ENCODE results near the gene SPSB4.

The SPSB4 gene

DNA sequence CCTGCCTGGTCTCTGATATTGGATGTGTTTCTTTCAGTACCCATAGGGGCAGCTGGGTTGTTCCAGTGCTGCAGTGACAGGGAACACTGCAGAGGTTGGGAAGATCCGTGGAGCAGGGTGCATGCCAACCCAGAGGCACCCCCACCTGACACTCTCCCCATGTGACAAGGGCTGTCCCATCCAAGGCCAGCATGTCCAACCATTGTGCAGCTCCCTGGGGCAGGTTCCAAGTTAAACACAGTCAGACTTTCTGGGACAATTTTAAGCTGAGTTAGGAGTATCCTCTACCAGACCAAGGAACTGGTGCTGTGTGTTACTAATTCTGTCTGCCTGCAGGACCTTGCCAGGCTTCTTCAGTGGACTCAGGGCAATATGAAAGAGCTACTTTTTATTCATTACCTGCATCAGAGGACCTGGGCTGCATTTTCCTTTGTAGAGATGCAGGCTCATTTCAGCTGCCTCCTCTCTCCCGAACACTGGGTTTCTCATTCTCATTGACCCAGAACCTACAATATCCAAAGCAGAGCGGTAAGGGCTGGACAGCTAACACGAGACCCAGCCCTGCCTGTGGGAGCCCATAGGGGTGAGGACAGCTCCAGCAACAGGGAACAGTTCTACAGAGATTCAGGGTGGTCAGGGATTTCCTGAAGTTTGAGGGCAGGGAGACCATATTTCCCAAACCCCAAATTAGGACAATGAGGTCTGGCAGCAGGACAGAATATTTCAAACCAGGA is 72.7 kb downstream of the SPSB4 start:
- no peak for DNase-seq

DNA sequence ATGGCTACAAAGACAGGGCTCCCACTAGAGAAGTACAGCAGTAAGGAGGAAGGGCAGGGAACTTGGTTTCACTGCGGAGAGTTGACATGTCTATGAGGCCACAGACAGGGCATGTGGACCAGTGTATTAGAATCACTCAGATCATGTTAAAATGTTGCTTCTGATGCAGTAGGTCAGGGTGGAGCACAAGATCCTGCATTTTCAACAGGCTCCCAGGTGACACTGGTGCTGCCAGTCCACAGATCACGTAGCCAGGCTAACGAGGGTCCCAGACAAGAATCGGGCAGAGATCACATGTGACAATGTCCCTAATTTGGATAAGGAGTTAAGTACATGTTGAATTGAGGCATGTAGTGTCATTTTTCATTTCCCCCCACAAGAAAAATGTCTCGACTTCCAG is 73.6 kb downstream of the SPSB4 start:
- no peak for DNase-seq

DNA sequence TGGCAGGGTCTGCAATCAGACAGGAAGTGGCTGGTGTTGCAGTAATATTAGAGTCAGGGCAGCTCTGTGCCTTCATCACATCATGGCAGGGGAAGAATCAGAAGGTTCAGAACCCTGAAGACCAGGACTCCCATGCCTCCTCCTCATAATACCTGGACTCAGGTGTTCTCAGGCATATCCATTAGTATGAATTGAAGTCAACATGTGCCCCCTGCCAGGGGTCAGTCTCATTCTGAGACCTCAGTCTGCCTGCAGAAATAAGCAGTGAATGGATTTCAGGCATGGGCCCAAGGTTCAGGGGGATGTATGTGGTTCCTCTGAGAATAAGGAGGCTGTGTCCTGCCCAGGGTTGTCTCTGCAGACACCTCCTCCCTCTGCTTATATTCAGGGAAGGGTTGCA is 74.2 kb downstream of the SPSB4 start:
- no peak for DNase-seq

DNA sequence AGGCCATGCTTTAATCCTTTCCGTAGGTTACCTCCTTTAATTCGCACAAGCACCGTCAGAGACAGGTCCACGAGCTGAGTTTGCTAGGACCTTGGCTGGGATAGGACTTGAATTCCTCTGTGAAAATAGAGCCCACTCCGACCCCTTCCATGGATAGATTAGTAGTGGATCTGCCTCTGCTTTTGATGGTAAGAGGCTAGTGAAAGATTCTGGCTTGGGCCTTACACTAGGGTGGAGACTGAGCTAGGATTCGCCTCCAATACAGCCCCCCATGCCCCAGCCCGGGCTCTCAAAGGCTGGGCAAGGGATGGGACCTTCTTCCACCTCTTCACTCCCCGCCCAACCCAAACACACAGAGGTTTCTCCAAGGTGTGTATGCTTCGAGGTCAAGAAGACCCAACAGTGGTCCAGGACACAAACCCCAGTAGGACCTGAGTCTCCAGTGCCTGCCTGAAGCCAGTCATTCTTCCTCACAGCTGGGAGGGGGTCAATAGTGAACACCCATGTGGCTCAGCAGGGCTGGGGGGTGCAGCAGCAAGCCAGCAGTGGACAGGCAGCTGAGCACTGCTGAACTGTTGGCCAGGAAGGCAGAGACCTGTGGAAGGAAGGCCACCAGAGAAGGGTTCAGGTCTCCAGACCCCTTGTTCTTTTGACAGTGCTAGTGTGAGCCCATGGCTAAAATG is 75.7 kb downstream of the SPSB4 start:
- DNase-seq = no peak

DNA sequence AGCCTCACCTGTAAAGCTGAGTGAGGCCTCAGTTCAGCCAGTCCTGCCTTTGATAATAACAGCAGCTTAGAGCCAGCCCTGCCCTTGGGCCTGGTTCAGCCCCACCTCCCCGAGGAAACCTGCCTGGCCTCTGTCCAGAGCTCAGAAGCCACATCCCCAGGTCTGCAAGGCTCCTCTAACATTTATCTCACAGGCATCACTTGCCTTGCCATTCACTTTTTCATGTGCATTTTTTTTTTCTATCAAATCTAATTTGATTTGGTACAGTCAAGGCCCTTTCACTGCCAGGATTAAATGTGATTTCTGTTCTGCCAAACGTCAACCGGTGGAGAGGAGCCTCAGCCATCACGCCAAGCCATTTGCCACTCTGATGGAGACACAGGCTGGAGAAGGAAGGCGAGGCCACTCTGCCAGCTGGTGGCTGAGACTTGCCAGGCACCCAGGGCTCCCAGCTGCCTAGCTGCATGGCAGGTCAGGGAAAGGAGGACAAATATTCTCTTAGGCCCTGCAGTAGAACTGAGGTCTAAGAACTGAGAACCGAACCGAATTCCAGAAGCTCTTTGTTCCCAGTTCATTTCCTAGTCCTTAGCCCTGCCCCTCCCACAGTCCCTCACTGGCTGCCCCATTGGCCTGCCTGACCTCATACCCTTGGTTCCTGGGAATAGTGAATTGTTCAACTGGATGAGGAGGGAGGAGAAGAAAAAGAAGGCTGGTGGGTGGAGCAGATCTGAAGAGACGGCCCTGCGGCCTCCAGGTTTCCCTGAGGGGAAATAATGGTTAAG is 76.4 kb downstream of the SPSB4 start:
- DNase-seq = no peak

DNA sequence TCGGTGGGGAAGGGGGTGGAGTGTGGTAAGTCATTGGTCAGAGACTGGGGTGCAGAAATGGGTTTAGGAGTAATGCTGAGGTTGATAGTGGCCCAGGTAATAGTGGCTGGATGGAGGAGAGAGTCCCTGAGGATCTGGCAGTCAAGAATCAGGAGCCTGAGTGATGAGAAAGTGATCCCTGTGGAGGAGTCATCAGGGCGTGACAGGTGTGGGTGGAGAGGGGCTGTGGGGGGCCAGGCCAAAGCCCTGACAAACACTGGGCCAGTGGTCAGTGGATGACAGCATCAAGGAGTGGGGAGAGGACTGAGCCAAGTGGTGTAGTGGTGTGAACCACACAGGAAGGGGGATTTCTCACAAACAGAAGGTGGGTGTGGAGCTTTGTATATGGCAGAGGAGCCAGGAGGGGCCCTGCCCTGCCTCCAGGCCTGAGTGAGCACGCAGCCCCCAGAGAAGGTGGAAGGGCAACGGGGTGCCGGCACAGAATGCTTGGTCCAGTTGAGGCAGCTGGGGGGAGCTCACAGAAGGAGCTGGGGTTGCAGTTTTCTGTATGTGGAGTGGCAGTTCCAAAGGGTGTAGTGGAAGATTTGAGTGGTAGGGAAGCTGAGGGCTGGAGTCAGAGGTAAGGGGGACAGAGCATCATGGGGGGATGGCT is 77.1 kb downstream of the SPSB4 start:
- no peak for DNase-seq

DNA sequence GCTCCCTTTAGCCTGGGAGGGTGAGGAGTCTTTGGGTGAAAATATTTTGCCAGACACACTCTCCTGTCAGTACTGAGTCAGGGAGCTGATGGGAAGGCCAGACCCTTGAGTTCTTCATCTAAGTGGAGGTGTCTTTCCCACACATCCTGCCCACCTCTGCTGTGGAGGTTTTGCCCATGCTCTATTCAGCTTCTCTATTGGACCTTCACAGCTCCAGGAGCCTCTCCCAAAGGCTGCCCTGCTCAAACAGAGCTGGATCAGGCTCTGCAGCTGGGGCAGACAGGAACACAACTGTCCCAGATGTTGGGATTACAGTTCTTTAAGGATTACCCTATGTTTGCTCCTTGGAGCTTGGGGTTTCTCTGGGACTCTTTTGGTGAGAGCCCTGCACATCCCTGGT is 77.9 kb downstream of the SPSB4 start:
- DNase-seq = no peak

DNA sequence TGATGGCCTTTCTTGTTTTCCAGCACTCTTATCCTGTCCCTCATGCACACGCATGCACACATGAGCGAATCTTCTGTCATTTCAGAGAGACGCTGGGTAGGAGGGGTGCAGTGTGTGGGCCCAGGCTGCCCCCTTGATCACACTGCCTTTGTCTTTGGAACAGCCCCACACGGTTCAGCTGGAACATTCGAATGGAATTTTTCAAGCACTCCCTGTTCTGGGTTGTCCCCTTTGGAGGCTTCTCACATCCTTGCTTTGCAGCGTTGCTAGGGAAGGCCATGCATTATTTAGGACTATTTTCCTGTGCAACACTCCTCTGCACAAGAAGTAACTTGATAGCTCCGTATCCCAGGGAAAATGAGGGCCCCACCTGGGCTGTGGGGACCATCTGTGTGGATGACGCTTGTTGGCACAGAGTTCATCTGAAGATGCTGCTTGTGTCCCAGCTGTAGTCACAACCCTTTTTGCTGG is 78.4 kb downstream of the SPSB4 start:
- DNase-seq = no peak

DNA sequence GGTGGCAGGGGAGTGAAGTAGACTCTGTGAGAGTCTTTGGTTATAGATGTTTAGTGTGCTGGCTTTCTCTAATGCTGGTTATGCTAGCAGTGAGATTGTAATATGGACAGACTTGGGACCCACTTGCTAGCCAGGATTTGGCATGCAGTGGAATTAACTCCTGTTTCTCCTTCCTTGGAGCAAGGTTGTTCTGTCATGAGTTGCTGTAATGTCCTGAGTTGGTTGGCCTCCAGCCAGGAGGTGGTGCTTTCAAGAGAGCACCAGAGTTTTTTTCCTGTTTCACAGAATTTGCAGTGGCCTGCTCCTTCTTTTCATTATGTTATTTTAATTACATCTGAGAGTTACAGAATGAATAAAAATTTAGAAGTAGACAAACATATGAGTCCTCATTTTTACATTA is 92.4 kb downstream of the SPSB4 start:
- DNase-seq = no peak

DNA sequence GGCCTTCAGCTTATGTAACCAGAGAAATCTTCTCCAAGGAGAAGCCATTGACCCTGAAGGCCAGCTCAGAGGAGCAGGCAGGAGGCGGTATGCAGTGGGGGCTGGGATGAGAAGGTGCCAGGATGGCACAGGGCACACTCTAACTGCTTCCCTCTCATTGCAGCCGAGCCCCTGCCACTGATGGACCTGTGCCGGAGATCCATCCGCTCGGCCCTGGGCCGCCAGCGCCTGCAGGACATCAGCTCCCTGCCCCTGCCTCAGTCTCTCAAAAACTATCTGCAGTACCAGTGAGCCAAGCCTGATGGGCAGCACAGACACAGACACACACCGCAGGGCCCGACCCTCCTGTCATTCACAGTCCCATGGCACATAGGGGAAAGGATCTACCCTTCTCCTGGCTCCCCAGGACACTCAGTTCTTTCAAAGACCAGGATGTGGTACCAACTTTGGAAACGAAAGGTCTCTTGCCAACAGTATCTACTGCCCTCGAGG is 95.9 kb downstream of the SPSB4 start:
- DNase-seq = no peak

DNA sequence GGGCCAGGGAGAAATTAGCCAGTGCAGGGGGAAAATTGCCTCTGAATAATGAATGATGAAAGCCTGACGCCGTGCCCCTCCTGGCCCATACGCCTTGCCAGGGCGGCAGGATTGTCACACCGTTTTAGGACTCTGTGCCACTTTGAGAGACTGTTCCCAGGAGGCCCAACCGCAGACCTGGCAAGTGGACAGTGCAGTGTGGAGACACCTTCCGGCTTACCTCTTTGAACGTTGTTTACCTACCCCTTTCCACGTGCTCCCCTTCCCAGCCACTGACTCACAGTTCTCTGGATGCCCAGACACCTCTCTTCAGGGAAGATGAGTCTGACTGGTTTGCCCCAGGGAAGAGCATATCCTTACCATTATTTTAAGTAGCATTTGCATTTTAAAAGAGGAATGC is 96.5 kb downstream of the SPSB4 start:
- no peak for DNase-seq

DNA sequence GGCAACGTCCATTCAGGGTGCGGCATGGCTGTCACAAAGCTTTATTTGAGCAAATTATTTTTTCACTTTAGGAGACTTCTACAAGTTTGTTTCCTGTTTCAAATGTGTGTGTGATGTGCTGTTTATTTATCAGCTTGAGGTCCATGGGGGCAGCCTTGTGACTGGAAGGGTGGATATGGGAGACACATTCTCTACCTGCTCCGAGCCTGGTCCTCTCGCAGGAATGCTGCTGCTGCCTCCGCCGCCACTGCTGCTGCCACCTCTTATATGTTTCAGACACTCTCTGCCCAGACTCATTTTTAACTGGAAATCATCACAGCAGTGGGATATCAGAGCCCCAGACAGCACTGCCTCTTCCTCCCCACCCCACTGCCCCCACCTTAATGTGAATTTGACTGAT is 97.0 kb downstream of the SPSB4 start:
- DNase-seq = no peak

DNA sequence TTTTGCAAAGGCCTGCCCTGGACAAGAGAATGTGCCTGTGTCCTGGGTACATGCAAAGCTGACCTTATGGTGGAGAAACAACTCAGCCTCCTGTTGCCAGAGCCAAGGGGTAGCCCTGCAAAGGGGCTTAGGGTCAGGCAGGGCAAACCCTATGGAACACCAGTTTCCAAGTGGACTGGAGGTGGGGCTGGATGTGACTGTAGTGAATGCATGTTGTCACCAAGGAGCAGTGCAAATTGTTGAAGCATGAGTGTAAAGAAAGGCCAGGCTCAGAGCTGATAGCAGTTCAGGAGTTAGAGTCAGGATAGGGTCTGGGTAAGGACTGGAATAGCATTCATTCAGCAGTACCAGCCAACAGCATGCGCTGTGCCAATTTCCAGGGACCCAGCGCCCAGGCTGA is 97.6 kb downstream of the SPSB4 start:
- DNase-seq = no peak

DNA sequence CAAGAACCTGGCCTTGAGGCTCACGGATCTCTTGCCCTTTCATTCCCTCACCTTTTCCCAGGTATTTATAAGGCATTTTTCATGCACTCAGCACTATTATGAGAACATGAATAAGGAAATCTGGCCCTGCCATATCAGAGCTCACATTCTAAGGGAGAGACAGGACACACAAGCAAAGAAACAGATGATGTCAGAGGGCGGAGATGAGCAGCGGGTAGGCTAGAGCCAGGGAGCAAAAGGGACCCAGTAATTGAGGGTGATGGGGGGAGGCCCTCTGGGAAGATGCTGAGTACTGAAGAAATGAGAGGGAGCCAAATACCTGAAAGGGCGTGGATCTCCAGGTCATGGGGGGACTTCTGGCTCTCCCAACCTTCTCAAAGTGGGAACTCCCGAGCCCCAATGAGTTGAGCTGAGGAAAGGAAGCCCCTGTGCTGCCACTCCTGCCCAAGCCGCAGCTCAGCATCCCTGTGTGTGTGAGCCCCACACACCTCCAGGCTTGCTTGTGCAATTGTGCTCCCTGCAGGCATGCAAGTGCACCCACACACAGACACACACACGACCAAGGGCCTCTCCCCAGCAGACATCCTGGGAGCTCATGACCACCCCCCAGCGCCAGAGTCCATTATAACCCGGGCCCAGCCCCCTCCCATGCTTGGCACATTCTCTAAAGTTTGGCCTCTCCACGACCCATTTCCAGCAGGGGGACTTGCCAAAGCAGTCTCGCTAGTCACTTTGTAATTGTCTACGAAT is 99.1 kb downstream of the SPSB4 start:
- no peak for DNase-seq

DNA sequence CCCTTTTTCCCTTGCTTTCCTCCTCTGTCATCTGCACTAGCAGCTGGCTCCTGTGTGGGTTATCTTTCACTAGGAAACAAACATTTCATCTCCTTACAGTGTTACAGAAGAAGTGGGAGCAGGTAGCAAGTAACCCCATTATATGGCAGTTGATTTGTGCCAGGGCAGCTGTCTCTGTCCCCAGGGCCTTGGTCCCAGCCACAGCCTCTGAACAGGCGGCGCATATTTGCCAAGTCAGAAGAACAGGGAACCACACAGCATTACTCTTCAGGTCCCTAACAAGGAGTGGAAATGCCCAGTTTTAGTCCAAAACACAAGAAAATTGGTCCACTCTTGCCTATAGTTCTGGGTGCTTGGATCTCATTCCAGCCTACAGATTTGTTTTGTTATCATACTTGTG is 99.8 kb downstream of the SPSB4 start:
- DNase-seq = no peak

DNA sequence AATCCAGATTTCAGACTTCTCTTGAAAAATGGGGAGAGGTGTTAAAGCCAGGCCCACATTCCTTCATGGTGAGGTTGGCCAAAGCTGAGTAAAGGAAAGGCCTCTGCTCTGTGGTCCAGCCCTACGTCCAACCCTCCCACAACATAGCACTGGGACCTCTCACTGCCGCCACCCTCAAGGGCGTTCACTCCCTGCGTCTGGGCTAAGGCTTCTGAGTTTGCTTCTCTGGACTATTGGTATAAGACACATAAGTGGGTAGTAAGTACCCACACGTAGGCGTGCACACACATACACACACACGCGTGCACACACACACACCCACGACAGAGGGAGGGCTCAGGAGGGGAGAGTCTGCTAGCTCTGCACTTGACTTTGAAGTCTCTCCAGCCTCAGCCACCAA is 100.3 kb downstream of the SPSB4 start:
- no peak for DNase-seq

DNA sequence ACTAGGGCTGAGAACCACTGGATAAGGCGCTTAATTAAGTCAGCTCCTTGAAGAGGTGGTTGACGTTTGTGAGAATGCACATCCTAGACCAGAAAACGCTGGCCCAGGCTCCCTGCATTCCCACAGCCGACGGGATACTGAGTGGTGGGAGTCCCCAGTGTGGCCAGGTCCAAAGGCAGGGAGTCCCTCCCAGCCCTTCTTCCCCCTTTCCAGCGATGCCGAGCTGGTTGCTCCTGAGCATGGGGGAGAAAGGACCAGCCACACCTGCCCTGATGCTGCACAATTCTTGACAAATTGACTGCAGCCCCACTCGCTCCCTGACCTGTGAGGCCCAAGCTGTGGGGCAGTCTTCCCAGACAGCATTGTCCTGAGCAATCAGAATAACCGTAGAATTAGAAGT is 101.0 kb downstream of the SPSB4 start:
- DNase-seq = no peak

DNA sequence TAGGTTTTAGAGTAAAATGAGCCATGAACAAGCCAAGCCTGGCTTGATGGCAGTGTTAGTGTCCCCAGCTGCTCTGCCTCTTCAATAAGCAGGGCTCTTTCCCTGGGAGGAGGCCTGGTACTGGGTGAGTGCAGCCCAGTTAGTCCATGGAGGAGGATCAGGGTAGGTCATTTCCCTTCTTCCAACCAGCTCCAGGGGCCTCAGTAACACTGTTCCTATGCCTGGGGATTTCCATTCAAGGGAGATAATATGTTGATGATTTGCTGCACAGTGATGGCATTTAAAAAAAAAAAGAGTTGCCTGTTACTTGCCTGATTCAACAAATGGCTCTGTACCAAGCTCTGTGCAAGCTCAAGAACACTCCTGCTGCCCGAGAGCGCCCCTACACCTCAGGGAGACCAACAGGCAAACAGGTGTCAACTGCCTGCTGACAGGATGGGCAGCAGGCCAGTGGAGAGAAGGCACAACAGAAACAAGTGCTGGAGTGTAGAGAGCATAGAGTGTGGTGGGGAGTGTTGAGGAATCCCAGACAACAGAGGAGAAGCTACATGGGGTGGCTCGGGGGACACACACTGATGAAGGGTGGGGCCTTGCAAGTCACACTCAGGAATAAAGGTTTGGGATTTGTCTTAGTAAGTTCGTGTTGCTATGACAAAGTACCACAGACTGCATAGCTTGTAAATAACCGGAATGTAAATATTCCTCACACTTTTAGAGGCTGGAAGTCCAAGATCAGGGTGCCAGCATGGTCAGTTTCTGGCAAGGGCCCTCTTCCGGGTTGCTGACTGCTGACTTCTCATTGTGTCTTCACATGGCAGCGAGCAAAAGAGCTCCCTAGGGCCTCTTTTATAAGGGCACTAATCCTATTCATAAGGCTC is 101.9 kb downstream of the SPSB4 start:
- DNase-seq = no peak

DNA sequence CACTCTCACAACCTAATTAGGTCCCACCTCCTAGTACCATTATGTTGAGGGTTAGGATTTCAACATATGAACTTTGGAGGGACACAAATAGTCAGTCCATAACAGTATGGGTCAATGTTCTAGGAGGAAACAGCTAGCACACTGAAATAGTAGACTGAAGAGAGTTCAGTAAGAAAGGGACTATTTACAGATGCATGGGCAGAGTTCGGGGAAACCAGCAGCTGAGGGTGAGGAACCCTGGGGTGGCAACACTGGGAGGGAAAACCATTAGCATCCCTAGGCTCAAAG is 102.5 kb downstream of the SPSB4 start:
- DNase-seq = no peak

DNA sequence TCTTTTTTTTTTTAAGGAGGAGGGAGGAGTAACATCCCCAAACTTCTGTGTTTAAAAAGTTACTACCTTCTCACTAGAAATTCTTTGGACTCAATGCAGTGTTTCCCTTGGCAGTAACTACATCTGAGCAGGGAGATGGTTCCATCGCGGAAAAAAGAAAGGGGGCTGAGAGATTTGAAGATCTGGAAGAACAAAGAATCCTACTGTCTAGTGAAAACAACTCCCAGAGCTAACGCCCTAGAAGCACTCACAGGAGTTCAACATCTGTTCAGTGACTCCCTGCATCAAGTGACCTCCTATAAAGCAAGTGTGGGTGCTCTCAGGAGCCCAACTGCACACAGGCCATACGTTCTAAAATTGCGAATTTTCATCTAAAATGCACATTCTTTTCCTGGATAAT is 113.7 kb downstream of the SPSB4 start:
- no peak for DNase-seq

DNA sequence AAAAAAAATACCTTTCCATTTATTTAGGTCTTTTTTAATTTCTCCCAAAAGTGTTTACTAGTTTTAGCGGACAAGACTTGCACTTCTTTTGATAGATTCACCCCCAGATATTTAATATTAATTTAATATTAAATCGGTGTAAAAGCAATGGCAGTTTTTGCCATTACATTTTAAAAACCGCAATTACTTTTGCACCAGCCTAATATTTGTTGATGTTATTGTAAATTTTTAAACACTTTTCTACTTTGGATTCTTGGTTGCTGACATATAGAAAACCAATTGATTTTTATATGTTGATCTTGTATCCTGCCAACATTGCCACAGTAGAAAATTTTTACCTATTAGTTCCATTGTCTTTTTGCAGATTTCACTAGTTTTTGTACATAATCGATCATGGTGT is 116.5 kb downstream of the SPSB4 start:
- DNase-seq = no peak
